MM.1S (cell line): ENCODE data around the gene FLYWCH1.

Source experiments
- CTCF ChIP-seq: fragments of 300-600 bp; sonication (generic); IDR thresholded peaks from 2 replicates; pipeline ENCODE4 v1.5.1; 2016; ENCODE audit warnings: antibody characterized with exemption, low read length, mixed read lengths
- EZH2 ChIP-seq: fragments of 300-600 bp; sonication (generic); optimal IDR thresholded peaks from 2 replicates; pipeline ENCODE3; 2017; ENCODE audit warnings: low read depth, mild to moderate bottlenecking, antibody characterized with exemption, low read length, mixed read lengths

GRCh38 chr16:2986623-2987188 is 75.0 kb downstream of the FLYWCH1 start:
- no peak for TF ChIP-seq CTCF
- TF ChIP-seq EZH2, result no peak
